ENCODE data around the gene UBE3D.
"Not testable (repeated sequence)": the region's sequence is repeated elsewhere in the genome, so short reads cannot be mapped to it uniquely, and the experiment has no call there.

Gene UBE3D

GRCh38 chr6:83053678-83054077 lies 12.0 kb downstream of the UBE3D start:
- no peak overlapping the region for H3K9ac ChIP-seq (ENCODE audit: low read depth, low read length)
- no peak overlapping the region for H3K27ac ChIP-seq (ENCODE audit: low read depth, low read length)
- 99% methylated on average over 3 of the region's 3 CpGs for WGBS
- H3K27me3 ChIP-seq (ENCODE audit: insufficient read depth, low read length): no peaks in the 10 kb centered on the region
- peaks cover 9% of the 10 kb centered on the region for H3K4me1 ChIP-seq (ENCODE audit: insufficient read depth, low read length)
- H3K4me3 ChIP-seq (ENCODE audit: low read length): no peak overlapping the region
- peaks cover 68% of the 10 kb centered on the region for H3K36me3 ChIP-seq (ENCODE audit: insufficient read depth, low read length)
- no peaks in the 10 kb centered on the region for H3K9me3 ChIP-seq (ENCODE audit: insufficient read depth, low read depth, low read length)

- Histone ChIP-seq H3K9me3 (ENCODE audit: insufficient read depth, low read depth, low read length) (no peaks in the 10 kb centered on the region), H3K9ac (ENCODE audit: low read depth, low read length) (no peak overlapping the region), H3K4me3 (ENCODE audit: low read length) (no peak overlapping the region), H3K4me1 (ENCODE audit: insufficient read depth, low read length) (peaks cover 24% of the 10 kb centered on the region), H3K36me3 (ENCODE audit: insufficient read depth, low read length) (peaks cover 61% of the 10 kb centered on the region), H3K27me3 (ENCODE audit: insufficient read depth, low read length) (no peaks in the 10 kb centered on the region), H3K27ac (ENCODE audit: low read depth, low read length) (no peak overlapping the region)
- 90% methylated on average over 5 of the region's 5 CpGs for WGBS
These were observed 14.1 kb downstream of the UBE3D start for GRCh38 chr6:83051377-83052172.

- 79% methylated on average over 7 of the region's 7 CpGs for WGBS
- peaks cover 20% of the 10 kb centered on the region for H3K4me1 ChIP-seq (ENCODE audit: insufficient read depth, low read length)
- H3K27ac ChIP-seq (ENCODE audit: low read depth, low read length): 0 out of 2 replicates have a peak overlapping the region, but pooled peaks have one; percentile 25
- H3K9ac ChIP-seq (ENCODE audit: low read depth, low read length): no peak overlapping the region
- H3K4me3 ChIP-seq (ENCODE audit: low read length): no peak overlapping the region
- H3K27me3 ChIP-seq (ENCODE audit: insufficient read depth, low read length): no peaks in the 10 kb centered on the region
- peaks cover 38% of the 10 kb centered on the region for H3K36me3 ChIP-seq (ENCODE audit: insufficient read depth, low read length)
- no peaks in the 10 kb centered on the region for H3K9me3 ChIP-seq (ENCODE audit: insufficient read depth, low read depth, low read length)
These were observed 18.4 kb downstream of the UBE3D start for GRCh38 chr6:83047065-83047754.

- Histone ChIP-seq H3K4me3 (ENCODE audit: low read length) (no peak overlapping the region), H3K9ac (ENCODE audit: low read depth, low read length) (no peak overlapping the region), H3K4me1 (ENCODE audit: insufficient read depth, low read length) (peaks cover 16% of the 10 kb centered on the region), H3K9me3 (ENCODE audit: insufficient read depth, low read depth, low read length) (no peaks in the 10 kb centered on the region), H3K36me3 (ENCODE audit: insufficient read depth, low read length) (peaks cover 14% of the 10 kb centered on the region), H3K27ac (ENCODE audit: low read depth, low read length) (no peak overlapping the region), H3K27me3 (ENCODE audit: insufficient read depth, low read length) (no peaks in the 10 kb centered on the region)
- WGBS: 87% methylated on average over 6 of the region's 6 CpGs
These were observed 21.4 kb downstream of the UBE3D start for GRCh38 chr6:83044091-83044768.

GRCh38 chr6:83042467-83043053 lies 23.1 kb downstream of the UBE3D start:
- Histone ChIP-seq H3K36me3 (ENCODE audit: insufficient read depth, low read length) (peaks cover 14% of the 10 kb centered on the region), H3K9ac (ENCODE audit: low read depth, low read length) (no peak overlapping the region), H3K27me3 (ENCODE audit: insufficient read depth, low read length) (no peaks in the 10 kb centered on the region), H3K4me3 (ENCODE audit: low read length) (no peak overlapping the region), H3K9me3 (ENCODE audit: insufficient read depth, low read depth, low read length) (no peaks in the 10 kb centered on the region), H3K27ac (ENCODE audit: low read depth, low read length) (no peak overlapping the region), H3K4me1 (ENCODE audit: insufficient read depth, low read length) (peaks cover 8% of the 10 kb centered on the region; the same call in 1 of the 2 replicates)
- 94% methylated on average over 4 of the region's 4 CpGs for WGBS

GRCh38 chr6:83038246-83038645 lies 27.4 kb downstream of the UBE3D start:
- Histone ChIP-seq H3K27me3 (ENCODE audit: insufficient read depth, low read length) (no peaks in the 10 kb centered on the region), H3K4me3 (ENCODE audit: low read length) (no peak overlapping the region), H3K9ac (ENCODE audit: low read depth, low read length) (no peak overlapping the region), H3K36me3 (ENCODE audit: insufficient read depth, low read length) (peaks cover 37% of the 10 kb centered on the region), H3K4me1 (ENCODE audit: insufficient read depth, low read length) (no peaks in the 10 kb centered on the region), H3K27ac (ENCODE audit: low read depth, low read length) (no peak overlapping the region), H3K9me3 (ENCODE audit: insufficient read depth, low read depth, low read length) (peaks cover 13% of the 10 kb centered on the region; the same call in 1 of the 2 replicates)
- WGBS: 97% methylated on average over 2 of the region's 2 CpGs

GRCh38 chr6:83031689-83032088 lies 34.0 kb downstream of the UBE3D start:
- H3K27me3 ChIP-seq (ENCODE audit: insufficient read depth, low read length): no peaks in the 10 kb centered on the region
- H3K27ac ChIP-seq (ENCODE audit: low read depth, low read length): no peak overlapping the region
- no peak overlapping the region for H3K4me3 ChIP-seq (ENCODE audit: low read length)
- peaks cover 35% of the 10 kb centered on the region for H3K9me3 ChIP-seq (ENCODE audit: insufficient read depth, low read depth, low read length)
- H3K36me3 ChIP-seq (ENCODE audit: insufficient read depth, low read length): peaks cover 74% of the 10 kb centered on the region
- 96% methylated on average over 6 of the region's 6 CpGs for WGBS
- no peaks in the 10 kb centered on the region for H3K4me1 ChIP-seq (ENCODE audit: insufficient read depth, low read length)
- no peak overlapping the region for H3K9ac ChIP-seq (ENCODE audit: low read depth, low read length)

- H3K27me3 ChIP-seq (ENCODE audit: insufficient read depth, low read length): no peaks in the 10 kb centered on the region
- no peaks in the 10 kb centered on the region for H3K4me1 ChIP-seq (ENCODE audit: insufficient read depth, low read length)
- H3K4me3 ChIP-seq (ENCODE audit: low read length): no peak overlapping the region
- no peaks in the 10 kb centered on the region for H3K9me3 ChIP-seq (ENCODE audit: insufficient read depth, low read depth, low read length)
- 95% methylated on average over 4 of the region's 4 CpGs for WGBS
- no peak overlapping the region for H3K9ac ChIP-seq (ENCODE audit: low read depth, low read length)
- peaks cover 86% of the 10 kb centered on the region for H3K36me3 ChIP-seq (ENCODE audit: insufficient read depth, low read length)
- no peak overlapping the region for H3K27ac ChIP-seq (ENCODE audit: low read depth, low read length)
These were observed 45.9 kb downstream of the UBE3D start for GRCh38 chr6:83019741-83020140.

- peaks cover 50% of the 10 kb centered on the region for H3K36me3 ChIP-seq (ENCODE audit: insufficient read depth, low read length)
- WGBS: 93% methylated on average over 3 of the region's 3 CpGs
- not testable (repeated sequence) for H3K27me3 ChIP-seq (ENCODE audit: insufficient read depth, low read length); H3K9ac ChIP-seq (ENCODE audit: low read depth, low read length); H3K27ac ChIP-seq (ENCODE audit: low read depth, low read length); H3K4me1 ChIP-seq (ENCODE audit: insufficient read depth, low read length); H3K9me3 ChIP-seq (ENCODE audit: insufficient read depth, low read depth, low read length); H3K4me3 ChIP-seq (ENCODE audit: low read length)
These were observed 54.5 kb downstream of the UBE3D start for GRCh38 chr6:83011131-83011530.

- Histone ChIP-seq H3K4me3 (ENCODE audit: low read length) (no peak overlapping the region), H3K9me3 (ENCODE audit: insufficient read depth, low read depth, low read length) (no peaks in the 10 kb centered on the region), H3K9ac (ENCODE audit: low read depth, low read length) (no peak overlapping the region), H3K27me3 (ENCODE audit: insufficient read depth, low read length) (no peaks in the 10 kb centered on the region), H3K4me1 (ENCODE audit: insufficient read depth, low read length) (no peaks in the 10 kb centered on the region), H3K27ac (ENCODE audit: low read depth, low read length) (no peak overlapping the region), H3K36me3 (ENCODE audit: insufficient read depth, low read length) (peaks cover 28% of the 10 kb centered on the region)
- WGBS: 80% methylated on average over 1 of the region's 1 CpG
These were observed 57.0 kb downstream of the UBE3D start for GRCh38 chr6:83008626-83009025.

Measured in HUES64 (cell line).